Measurements from ENCODE around the gene EIF3M. TPM values are rescaled to one million over a fixed set of nuclear protein-coding genes. Genes with fewer than 3 reads are reported as not detected.

EIF3M gene
- polyA plus RNA-seq, 1 of the 3 experiments (the other 2 are of a cell fraction) = 359 TPM

DNA sequence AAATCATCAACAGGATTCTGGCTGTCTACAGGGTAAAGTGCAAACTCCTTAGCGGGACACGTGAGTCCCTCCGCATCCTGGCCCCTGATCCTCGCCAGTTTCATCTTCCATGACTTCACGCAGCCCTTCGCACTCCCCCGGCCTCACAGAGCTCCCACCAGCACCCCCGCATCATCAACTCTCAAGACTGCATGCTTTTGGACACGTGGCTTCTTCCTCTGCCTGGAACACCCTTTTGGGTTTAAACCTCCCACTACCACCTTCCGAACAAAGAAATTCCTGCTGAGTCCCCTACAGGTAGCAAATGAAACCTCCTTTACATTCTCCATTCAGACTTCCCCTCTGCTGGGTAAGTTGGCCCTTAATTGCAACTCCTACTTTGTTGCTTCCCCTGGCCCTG is 12.6 kb upstream of the EIF3M start:
- ChIA-PET POLR2A (no interaction called here), CTCF (no interaction called here)
- TF ChIP-seq POLR2AphosphoS5 (IDR thresholded peaks at IDR 0.05; ENCODE audit: low read depth, low read length) = no peak
- no peak for TF ChIP-seq YY1 (IDR thresholded peaks at IDR 0.05; ENCODE audit: low read depth)
- TF ChIP-seq RFX5 (IDR thresholded peaks at IDR 0.05; ENCODE audit: low read length) = no peak
- no peak for TF ChIP-seq FOXM1 (IDR thresholded peaks at IDR 0.05; ENCODE audit: low read depth)
- no peak for TF ChIP-seq GATA2 (CRISPR knock-in tag; IDR thresholded peaks at IDR 0.05)
- no peak for TF ChIP-seq TCF12 (IDR thresholded peaks at IDR 0.05)
- TF ChIP-seq, protein P1, sequence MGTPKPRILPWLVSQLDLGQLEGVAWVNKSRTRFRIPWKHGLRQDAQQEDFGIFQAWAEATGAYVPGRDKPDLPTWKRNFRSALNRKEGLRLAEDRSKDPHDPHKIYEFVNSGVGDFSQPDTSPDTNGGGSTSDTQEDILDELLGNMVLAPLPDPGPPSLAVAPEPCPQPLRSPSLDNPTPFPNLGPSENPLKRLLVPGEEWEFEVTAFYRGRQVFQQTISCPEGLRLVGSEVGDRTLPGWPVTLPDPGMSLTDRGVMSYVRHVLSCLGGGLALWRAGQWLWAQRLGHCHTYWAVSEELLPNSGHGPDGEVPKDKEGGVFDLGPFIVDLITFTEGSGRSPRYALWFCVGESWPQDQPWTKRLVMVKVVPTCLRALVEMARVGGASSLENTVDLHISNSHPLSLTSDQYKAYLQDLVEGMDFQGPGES (IDR thresholded peaks at IDR 0.05; ENCODE audit: low read depth, low read length) = no peak
- TF ChIP-seq, protein P2, sequence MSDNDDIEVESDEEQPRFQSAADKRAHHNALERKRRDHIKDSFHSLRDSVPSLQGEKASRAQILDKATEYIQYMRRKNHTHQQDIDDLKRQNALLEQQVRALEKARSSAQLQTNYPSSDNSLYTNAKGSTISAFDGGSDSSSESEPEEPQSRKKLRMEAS (IDR thresholded peaks at IDR 0.05; ENCODE audit: low read depth) = no peak
- no peak for TF ChIP-seq FOXJ3 (CRISPR knock-in tag; IDR thresholded peaks at IDR 0.05)
- TF ChIP-seq, protein P3, sequence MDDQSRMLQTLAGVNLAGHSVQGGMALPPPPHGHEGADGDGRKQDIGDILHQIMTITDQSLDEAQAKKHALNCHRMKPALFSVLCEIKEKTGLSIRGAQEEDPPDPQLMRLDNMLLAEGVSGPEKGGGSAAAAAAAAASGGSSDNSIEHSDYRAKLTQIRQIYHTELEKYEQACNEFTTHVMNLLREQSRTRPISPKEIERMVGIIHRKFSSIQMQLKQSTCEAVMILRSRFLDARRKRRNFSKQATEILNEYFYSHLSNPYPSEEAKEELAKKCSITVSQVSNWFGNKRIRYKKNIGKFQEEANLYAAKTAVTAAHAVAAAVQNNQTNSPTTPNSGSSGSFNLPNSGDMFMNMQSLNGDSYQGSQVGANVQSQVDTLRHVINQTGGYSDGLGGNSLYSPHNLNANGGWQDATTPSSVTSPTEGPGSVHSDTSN (IDR thresholded peaks at IDR 0.05) = no peak
- TF ChIP-seq RAD21 (IDR thresholded peaks at IDR 0.05; ENCODE audit: low read length) = no peak
- TF ChIP-seq RXRA (IDR thresholded peaks at IDR 0.05; ENCODE audit: borderline replicate concordance, low read depth) = no peak
- H3K79me2 ChIP-seq (ENCODE audit: insufficient read depth) = no peaks in the 10 kb centered on the region
- H3K27me3 ChIP-seq (ENCODE audit: insufficient read depth) = peaks cover 5% of the 10 kb centered on the region; the same call in 1 of the 2 replicates
- no peaks in the 10 kb centered on the region for H3K9me3 ChIP-seq
- DNase-seq = no peak
- no peaks in the 10 kb centered on the region for H3F3A ChIP-seq (replicated peaks; ENCODE audit: insufficient read depth)
- H2AFZ ChIP-seq (ENCODE audit: low read depth) = no peak overlapping the region
- no peaks in the 10 kb centered on the region for H4K20me1 ChIP-seq (ENCODE audit: insufficient read depth)
- H3K36me3 ChIP-seq (replicated peaks in 1 of 2; ENCODE audit: control insufficient read depth in 1 of 2, insufficient read depth in 2 of 2, low read length in 1 of 2) = no peaks in the 10 kb centered on the region
- no peaks in the 10 kb centered on the region for H3K9me2 ChIP-seq
- WGBS (ENCODE audit: low lambda C conversion rate) = 59% methylated on average over 10 of the region's 10 CpGs
- no peak overlapping the region for H3K9ac ChIP-seq
- H3K4me3 ChIP-seq (ENCODE audit: low read depth in 2 of 2, low read length in 1 of 2) = no peak overlapping the region
- H3K4me2 ChIP-seq = no peak overlapping the region
- no peaks in the 10 kb centered on the region; a peak in 1 of 4 replicates for H3K4me1 ChIP-seq (ENCODE audit: control insufficient read depth in 1 of 2, insufficient read depth in 2 of 2, low read depth in 1 of 2, low read length in 1 of 2)
- no peak overlapping the region for H3K27ac ChIP-seq (ENCODE audit: low read depth in 2 of 2, low read length in 1 of 2)

DNA sequence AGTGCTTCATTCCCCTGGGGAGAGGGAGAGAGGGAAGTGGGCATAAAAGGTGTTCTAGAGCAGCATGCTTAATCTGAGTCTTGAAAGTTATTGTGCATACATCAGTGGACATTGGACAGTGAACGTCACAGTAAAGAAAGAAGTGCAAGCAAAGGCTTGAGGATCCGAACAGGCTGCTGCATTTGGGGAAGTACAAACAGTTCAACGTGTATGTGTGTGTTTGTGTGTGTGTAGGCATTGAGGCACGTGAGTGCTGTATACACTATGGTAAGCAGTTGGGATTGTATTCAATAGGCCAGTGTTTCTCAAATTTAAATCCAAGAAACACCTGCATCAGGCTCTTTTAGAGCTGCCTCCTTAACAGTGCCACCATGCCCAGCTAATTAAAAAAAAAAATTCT is 10.4 kb upstream of the EIF3M start:
- ChIA-PET POLR2A (no interaction called here), CTCF (no interaction called here)
- H3K9ac ChIP-seq = no peak overlapping the region
- no peaks in the 10 kb centered on the region for H4K20me1 ChIP-seq (ENCODE audit: insufficient read depth)
- no peak overlapping the region for H3K4me2 ChIP-seq
- H3K36me3 ChIP-seq (replicated peaks in 1 of 2; ENCODE audit: control insufficient read depth in 1 of 2, insufficient read depth in 2 of 2, low read length in 1 of 2) = no peaks in the 10 kb centered on the region
- peaks cover 5% of the 10 kb centered on the region; the same call in 1 of the 2 replicates for H3K27me3 ChIP-seq (ENCODE audit: insufficient read depth)
- TF ChIP-seq, protein P4, sequence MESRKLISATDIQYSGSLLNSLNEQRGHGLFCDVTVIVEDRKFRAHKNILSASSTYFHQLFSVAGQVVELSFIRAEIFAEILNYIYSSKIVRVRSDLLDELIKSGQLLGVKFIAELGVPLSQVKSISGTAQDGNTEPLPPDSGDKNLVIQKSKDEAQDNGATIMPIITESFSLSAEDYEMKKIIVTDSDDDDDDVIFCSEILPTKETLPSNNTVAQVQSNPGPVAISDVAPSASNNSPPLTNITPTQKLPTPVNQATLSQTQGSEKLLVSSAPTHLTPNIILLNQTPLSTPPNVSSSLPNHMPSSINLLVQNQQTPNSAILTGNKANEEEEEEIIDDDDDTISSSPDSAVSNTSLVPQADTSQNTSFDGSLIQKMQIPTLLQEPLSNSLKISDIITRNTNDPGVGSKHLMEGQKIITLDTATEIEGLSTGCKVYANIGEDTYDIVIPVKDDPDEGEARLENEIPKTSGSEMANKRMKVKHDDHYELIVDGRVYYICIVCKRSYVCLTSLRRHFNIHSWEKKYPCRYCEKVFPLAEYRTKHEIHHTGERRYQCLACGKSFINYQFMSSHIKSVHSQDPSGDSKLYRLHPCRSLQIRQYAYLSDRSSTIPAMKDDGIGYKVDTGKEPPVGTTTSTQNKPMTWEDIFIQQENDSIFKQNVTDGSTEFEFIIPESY (IDR thresholded peaks at IDR 0.05; ENCODE audit: borderline replicate concordance, low read depth) = no peak
- TF ChIP-seq MXI1 (IDR thresholded peaks at IDR 0.05; ENCODE audit: low read depth, low read length) (no peak), GATA2 (CRISPR knock-in tag; IDR thresholded peaks at IDR 0.05) (no peak), TCF12 (IDR thresholded peaks at IDR 0.05) (no peak), MEF2A (IDR thresholded peaks at IDR 0.05; ENCODE audit: borderline replicate concordance, low read depth) (no peak), ELF1 (IDR thresholded peaks at IDR 0.05) (no peak)
- no peaks in the 10 kb centered on the region for H3K9me2 ChIP-seq
- H3K4me1 ChIP-seq (ENCODE audit: control insufficient read depth in 1 of 2, insufficient read depth in 2 of 2, low read depth in 1 of 2, low read length in 1 of 2) = no peaks in the 10 kb centered on the region; a peak in 1 of 4 replicates
- H3K79me2 ChIP-seq (ENCODE audit: insufficient read depth) = no peaks in the 10 kb centered on the region
- H3K9me3 ChIP-seq = no peaks in the 10 kb centered on the region
- H3K4me3 ChIP-seq (ENCODE audit: low read depth in 2 of 2, low read length in 1 of 2) = no peak overlapping the region
- H3F3A ChIP-seq (replicated peaks; ENCODE audit: insufficient read depth) = no peaks in the 10 kb centered on the region
- no peak for DNase-seq
- H3K27ac ChIP-seq (ENCODE audit: low read depth in 2 of 2, low read length in 1 of 2) = no peak overlapping the region
- 48% methylated on average over 4 of the region's 4 CpGs for WGBS (ENCODE audit: low lambda C conversion rate)
- H2AFZ ChIP-seq (ENCODE audit: low read depth) = no peak overlapping the region

All from SK-N-SH (cell line).